Parathyroid adenoma (tissue), 2 donors: Measurements from ENCODE around the gene SAMM50.

ENCODE experiments used
- H2AFZ ChIP-seq: fragments of 300-600 bp; sonication (generic); one replicate; pipeline ENCODE4 v1.7.0; 2017; ENCODE audit warnings: antibody characterized with exemption, mild to moderate bottlenecking
- H3K27ac ChIP-seq: fragments of 300-600 bp; sonication (generic); one replicate; pipeline ENCODE4 v1.7.0; 2017
- H3K27me3 ChIP-seq: fragments of 300-600 bp; sonication (generic); one replicate; pipeline ENCODE4 v1.7.0; 2017; ENCODE audit warnings: low read length; ENCODE audit not compliant: control insufficient read depth, insufficient read depth
- H3K36me3 ChIP-seq: fragments of 300-600 bp; sonication (generic); one replicate; pipeline ENCODE4 v1.7.0; 2017; ENCODE audit warnings: low read length; ENCODE audit not compliant: control insufficient read depth, insufficient read depth
- H3K4me1 ChIP-seq: fragments of 300-600 bp; sonication (generic); one replicate; pipeline ENCODE4 v1.7.0; 2017; ENCODE audit warnings: control low read depth
- H3K4me2 ChIP-seq: fragments of 300-600 bp; sonication (generic); one replicate; pipeline ENCODE4 v1.7.0; 2017; ENCODE audit warnings: low read length
- H3K4me3 ChIP-seq: fragments of 300-600 bp; sonication (generic); one replicate; pipeline ENCODE4 v1.7.0; 2017; ENCODE audit warnings: low read depth, low read length
- H3K79me2 ChIP-seq: fragments of 300-600 bp; sonication (generic); one replicate; pipeline ENCODE4 v1.7.0; 2017; ENCODE audit warnings: control low read depth
- H3K9ac ChIP-seq: fragments of 300-600 bp; sonication (generic); one replicate; pipeline ENCODE4 v1.7.0; 2017; ENCODE audit warnings: mild to moderate bottlenecking
- H3K9me3 ChIP-seq: fragments of 300-600 bp; sonication (generic); one replicate; pipeline ENCODE4 v1.7.0; 2017; ENCODE audit warnings: low read length; ENCODE audit not compliant: control insufficient read depth
- CTCF ChIP-seq: fragments of 300-600 bp; sonication (generic); IDR thresholded peaks from one replicate; pipeline ENCODE4 v1.7.0; 2017; ENCODE audit warnings: antibody characterized with exemption, mild to moderate bottlenecking
- donor health status: primary hyperparathyroidism.

SAMM50 gene

GRCh38 chr22:43988960-43989359 lies 33.7 kb downstream of the SAMM50 start:
- H3K36me3 ChIP-seq: no peaks in the 10 kb centered on the region

GRCh38 chr22:43990044-43990443 lies 34.8 kb downstream of the SAMM50 start:
- Histone ChIP-seq H3K9ac (no peak overlapping the region), H3K27ac (no peak overlapping the region), H2AFZ (no peak overlapping the region), H3K36me3 (no peaks in the 10 kb centered on the region), H3K4me3 (no peak overlapping the region), H3K4me1 (peaks cover 12% of the 10 kb centered on the region), H3K4me2 (no peak overlapping the region), H3K79me2 (no peaks in the 10 kb centered on the region), H3K27me3 (no peaks in the 10 kb centered on the region), H3K9me3 (no peaks in the 10 kb centered on the region)
- no peak for TF ChIP-seq CTCF

More at GRCh38 chr22:43988960-43989359, 33.7 kb downstream of the SAMM50 start:
- Histone ChIP-seq H3K4me1 (peaks cover 11% of the 10 kb centered on the region), H3K9ac (no peak overlapping the region), H3K4me2 (no peak overlapping the region), H2AFZ (no peak overlapping the region), H3K9me3 (no peaks in the 10 kb centered on the region), H3K79me2 (no peaks in the 10 kb centered on the region), H3K4me3 (no peak overlapping the region), H3K27ac (no peak overlapping the region), H3K27me3 (no peaks in the 10 kb centered on the region)
- no peak for TF ChIP-seq CTCF

- Histone ChIP-seq H3K9ac (no peak overlapping the region), H3K9me3 (no peaks in the 10 kb centered on the region), H3K27ac (no peak overlapping the region), H3K27me3 (no peaks in the 10 kb centered on the region), H2AFZ (no peak overlapping the region), H3K36me3 (no peaks in the 10 kb centered on the region), H3K79me2 (no peaks in the 10 kb centered on the region), H3K4me1 (peaks cover 14% of the 10 kb centered on the region), H3K4me2 (no peak overlapping the region), H3K4me3 (no peak overlapping the region)
- TF ChIP-seq CTCF: no peak
Observed at GRCh38 chr22:43991316-43992020, 36.2 kb downstream of the SAMM50 start.

- no peaks in the 10 kb centered on the region for H3K9me3 ChIP-seq
- no peaks in the 10 kb centered on the region for H3K36me3 ChIP-seq
- no peak overlapping the region for H3K9ac ChIP-seq
- H2AFZ ChIP-seq: no peak overlapping the region
- peak overlapping the region; percentile 8 for H3K4me2 ChIP-seq
- H3K4me1 ChIP-seq: peaks cover 14% of the 10 kb centered on the region
- no peaks in the 10 kb centered on the region for H3K79me2 ChIP-seq
- H3K27me3 ChIP-seq: no peaks in the 10 kb centered on the region
- H3K27ac ChIP-seq: no peak overlapping the region
- no peak for TF ChIP-seq CTCF
- no peak overlapping the region for H3K4me3 ChIP-seq
Observed at GRCh38 chr22:43992331-43992821, 37.1 kb downstream of the SAMM50 start.
